GM12872 (cell line): Measurements from ENCODE around the gene OXNAD1.

Experiments used
- TF ChIP-seq, protein P1 (sequence below): IDR thresholded peaks from 3 replicates; pipeline ENCODE4 v1.5.1; 2011; ENCODE audit warnings: low read depth, mild to moderate bottlenecking, low read length, moderate library complexity; ENCODE audit not compliant: insufficient read depth

The OXNAD1 gene

DNA sequence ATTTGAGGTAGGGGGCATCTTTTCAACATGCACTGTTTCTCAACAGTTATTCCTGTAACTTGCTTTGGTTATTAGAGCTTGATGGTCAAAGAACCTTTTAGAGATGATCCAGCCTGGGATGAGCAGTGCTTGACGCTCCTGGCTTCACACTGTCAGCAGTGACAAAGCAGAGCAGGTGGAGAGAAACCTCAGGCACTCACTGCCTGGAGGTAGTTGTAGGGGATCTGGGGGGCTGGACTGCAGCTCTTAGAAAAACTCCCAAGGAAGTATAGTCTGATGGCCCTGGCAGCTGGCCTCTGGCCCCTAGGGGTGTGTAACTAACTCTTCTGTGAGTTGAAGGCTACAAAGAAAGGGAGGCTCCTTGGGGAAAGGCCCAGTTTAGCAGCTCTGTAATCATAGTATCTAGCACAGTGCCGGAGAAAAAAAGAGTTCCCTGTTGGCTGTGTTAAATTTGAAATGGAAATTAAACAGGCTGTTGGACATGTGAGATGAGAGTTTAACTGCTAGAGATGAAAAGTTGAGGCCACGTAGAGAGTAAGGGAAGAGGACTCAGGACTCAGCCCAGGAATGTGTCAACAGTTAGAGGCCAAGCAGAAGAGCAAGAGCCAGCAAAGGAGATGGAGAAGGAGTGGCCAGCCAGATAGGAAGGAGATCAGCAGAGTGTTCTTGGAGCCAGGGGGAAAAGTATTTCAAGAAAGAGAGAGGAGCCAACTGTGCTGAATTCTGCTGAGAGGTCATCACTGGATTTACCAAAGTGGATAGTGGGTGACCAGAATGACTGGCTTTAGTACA, 14.2 kb downstream of the OXNAD1 start:
- TF ChIP-seq, protein P1, sequence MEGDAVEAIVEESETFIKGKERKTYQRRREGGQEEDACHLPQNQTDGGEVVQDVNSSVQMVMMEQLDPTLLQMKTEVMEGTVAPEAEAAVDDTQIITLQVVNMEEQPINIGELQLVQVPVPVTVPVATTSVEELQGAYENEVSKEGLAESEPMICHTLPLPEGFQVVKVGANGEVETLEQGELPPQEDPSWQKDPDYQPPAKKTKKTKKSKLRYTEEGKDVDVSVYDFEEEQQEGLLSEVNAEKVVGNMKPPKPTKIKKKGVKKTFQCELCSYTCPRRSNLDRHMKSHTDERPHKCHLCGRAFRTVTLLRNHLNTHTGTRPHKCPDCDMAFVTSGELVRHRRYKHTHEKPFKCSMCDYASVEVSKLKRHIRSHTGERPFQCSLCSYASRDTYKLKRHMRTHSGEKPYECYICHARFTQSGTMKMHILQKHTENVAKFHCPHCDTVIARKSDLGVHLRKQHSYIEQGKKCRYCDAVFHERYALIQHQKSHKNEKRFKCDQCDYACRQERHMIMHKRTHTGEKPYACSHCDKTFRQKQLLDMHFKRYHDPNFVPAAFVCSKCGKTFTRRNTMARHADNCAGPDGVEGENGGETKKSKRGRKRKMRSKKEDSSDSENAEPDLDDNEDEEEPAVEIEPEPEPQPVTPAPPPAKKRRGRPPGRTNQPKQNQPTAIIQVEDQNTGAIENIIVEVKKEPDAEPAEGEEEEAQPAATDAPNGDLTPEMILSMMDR: no peak

DNA sequence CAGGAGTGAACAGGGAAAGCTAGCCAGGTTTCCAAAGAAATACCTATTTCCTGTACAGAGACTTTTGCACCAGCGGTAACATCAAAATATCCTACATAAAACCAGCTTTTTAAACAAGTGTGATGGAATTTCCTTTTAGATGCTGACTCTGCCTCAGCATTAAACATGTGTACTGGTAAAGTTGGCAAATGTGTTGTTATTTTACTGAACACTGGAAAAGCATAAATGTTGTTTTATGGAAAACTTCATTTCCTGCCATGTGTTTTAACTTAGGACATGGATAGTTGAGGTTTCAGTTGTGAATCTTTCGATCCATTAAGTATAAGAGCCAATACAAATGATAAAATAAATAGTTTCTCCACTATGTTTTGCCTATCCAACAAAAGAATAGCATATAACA, 15.7 kb downstream of the OXNAD1 start:
- TF ChIP-seq, protein P1: no peak

DNA sequence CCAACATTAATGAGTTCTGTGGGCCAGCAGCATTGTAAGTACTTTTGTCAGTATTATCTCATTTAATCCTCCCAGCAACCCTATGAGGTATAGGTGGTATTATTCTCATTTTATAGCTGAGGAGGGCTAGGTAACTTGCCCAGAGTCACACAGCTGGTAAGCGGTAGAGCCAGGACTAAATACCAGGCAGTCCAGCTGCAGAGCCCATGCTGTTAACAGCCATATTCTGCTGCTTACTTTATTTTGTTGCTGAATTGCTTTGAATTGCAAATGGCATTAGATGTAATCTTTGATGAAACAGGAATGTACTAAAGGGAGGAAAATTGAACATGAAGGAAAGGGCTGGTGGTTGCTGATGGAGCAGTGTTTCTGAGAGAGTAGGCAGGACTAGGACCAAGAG, 19.6 kb downstream of the OXNAD1 start:
- TF ChIP-seq, protein P1: no peak

DNA sequence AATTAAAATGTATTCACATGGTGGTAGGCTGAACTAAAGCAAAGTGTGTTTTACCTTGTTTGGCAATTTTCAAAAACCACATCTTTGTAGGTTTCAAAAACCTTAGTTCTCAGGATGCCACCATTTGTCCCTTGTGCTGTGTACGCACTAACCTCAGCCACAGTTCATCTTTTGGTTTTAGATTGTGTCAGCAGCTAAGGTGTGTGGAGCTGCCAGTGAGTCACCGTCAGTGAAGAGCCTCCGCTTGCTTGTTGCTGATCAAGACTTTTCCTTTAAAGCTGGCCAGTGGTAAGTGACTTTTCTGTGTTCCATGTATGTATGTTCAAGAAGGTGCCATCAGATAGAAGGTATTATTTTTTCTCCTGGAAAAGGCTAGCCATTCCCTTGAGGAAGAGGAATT, 21.1 kb downstream of the OXNAD1 start:
- TF ChIP-seq, protein P1: no peak

DNA sequence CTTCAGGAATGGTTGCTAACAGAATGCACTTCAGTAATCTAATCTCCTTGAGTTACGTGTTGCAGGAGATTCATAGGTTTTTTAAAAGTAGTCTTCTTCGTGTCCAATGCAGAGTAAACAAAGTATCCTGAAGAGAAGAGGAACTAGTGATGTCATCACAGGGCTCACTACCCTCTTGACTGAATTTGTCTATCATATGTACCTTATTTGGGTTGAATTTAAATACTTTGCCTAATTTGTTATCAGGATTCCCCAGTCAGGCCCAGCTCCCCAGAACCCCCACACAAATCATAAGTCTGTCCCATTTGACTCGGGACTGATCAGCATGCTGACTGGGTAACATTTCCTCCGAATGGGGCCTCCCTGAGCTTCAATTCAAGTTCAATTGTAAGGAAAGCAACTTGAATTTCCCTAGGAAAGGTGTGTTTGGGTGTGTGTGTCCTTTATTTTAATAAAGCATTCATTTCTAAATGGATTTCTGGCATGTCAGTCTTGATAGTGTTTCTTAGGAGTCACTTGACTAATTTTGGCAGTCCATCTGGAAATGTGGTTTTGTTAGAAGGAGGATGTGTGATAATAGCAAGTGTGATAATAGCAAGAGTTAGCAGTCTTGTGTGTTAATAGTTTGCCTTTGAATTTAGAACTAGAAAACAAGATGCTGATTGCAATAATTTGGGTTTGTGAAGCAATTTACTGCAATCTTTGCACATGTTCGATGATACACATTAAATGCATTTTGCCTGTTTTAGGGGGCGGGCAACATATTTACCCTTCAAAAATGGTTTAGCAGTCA, 21.9 kb downstream of the OXNAD1 start:
- TF ChIP-seq, protein P1: no peak

DNA sequence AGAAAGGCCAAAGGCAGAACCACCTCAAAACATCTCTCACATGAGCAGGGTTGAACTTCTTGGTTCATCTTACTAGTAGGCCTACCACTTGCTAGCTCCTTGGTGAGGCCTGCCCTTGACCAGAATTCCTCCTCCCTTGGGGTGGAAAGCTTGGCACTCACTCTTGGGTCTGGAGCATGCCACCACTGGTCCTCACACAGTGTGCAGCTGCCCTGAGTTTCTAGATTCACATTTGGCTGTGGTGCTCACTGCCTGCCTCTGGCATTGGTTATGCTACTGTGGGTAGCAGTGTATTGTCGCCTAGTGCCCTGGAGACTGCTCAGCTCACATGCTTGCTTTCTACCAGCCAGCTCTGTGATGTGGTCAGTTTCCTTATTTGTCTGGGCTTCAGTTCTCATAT, 23.7 kb downstream of the OXNAD1 start:
- TF ChIP-seq, protein P1: no peak

DNA sequence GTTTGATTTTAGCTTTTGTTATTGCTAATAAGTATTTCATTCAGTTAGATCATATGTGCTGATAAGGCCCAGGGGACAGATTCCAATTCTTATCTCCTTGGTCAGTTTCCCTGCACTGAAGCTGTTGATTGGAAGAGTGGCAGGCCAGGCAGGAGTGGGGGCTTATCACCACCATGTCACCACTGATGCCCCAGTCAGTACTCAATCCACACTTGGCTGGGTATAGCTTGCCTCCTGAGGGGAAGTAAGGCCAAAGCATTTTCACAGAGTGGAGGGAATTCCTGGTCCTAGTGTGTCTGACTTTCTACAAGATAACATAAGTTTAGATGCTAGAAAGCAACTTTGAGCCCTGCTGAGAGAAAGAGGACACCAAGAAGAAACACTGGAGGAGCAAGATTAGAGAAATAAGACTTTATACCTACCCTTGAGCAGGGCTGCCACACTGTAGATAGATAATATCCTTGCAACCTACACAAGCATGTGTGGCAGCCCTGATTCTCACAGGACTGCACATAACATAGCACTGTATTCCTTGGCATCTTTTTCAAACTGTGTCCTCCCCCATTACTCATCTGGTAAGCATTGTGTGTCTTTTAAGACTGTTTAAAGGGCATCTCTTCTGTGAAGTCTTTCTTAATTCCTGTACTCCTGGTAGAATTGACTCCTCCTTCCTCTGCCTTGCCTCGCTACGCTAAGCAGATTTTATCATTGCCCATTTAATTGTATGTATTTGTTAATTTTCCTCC, 24.3 kb downstream of the OXNAD1 start:
- TF ChIP-seq, protein P1: no peak
